OCI-LY1 (cell line): ENCODE data around the gene SHTN1.

Experiments used
- CTCF ChIP-seq: fragments of 200-600 bp; sonication (generic), shearing (Covaris generic); IDR thresholded peaks from 2 replicates; pipeline ENCODE4 v1.5.1; 2017; ENCODE audit warnings: mild to moderate bottlenecking, antibody characterized with exemption, low read length, moderate library complexity, mixed read lengths
- EZH2 ChIP-seq: fragments of 200-600 bp; sonication (generic), shearing (Covaris generic); IDR thresholded peaks from 2 replicates; pipeline ENCODE4 v1.8.0; 2017; ENCODE audit warnings: borderline replicate concordance, mixed run types, mild to moderate bottlenecking, antibody characterized with exemption, low read length, moderate library complexity, mixed read lengths

DNA sequence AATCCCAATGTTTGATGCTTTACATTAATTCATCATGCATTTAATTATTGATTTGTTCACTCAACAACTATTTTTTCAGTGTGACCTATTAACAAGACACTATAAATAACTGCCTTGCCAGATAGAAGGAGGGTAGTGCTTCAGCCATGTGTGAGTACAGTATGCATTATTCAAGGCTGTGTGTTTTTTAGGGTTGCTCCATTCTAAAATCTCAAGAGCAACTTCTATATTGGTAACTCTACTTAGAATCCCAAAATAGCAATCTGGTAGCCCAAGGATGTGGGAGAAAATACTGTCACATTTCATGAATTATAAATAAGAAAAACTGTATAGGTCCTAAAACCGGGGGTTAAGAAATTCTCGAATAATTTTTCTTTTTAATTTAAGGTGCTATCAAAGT lies 85.8 kb downstream of the SHTN1 start:
- TF ChIP-seq CTCF (no peak), EZH2 (no peak)
